Osteoblast (primary cell): ENCODE measurements around the gene PCYOX1L. TPM values are rescaled to one million over a fixed set of nuclear protein-coding genes. Genes with fewer than 3 reads are reported as not detected.

ENCODE experiments used
- DNase-seq: peaks from one replicate; pipeline ENCODE4 v3.0.0; 2011; ENCODE audit warnings: low spot score, mixed read lengths; ENCODE audit not compliant: insufficient read length; ENCODE audit errors: missing footprints
- H2AFZ ChIP-seq: 2 replicates; pipeline ENCODE4 v1.6.0; 2011; ENCODE audit warnings: mild to moderate bottlenecking, low read length
- H3K27ac ChIP-seq: 2 replicates; pipeline ENCODE4 v1.5.1; 2011; ENCODE audit warnings: mild to moderate bottlenecking, low read depth, low read length, moderate library complexity
- H3K27me3 ChIP-seq: 2 replicates; pipeline ENCODE4 v1.6.0; 2012; ENCODE audit warnings: mild to moderate bottlenecking, control low read depth, inconsistent platforms, low read length, moderate library complexity; ENCODE audit not compliant: insufficient read depth
- H3K36me3 ChIP-seq: 2 replicates; pipeline ENCODE4 v1.5.1; 2011; ENCODE audit warnings: mild to moderate bottlenecking, low read length, control low read depth, moderate library complexity; ENCODE audit not compliant: insufficient read depth
- H3K4me1 ChIP-seq: 2 replicates; pipeline ENCODE4 v1.5.1; 2011; ENCODE audit warnings: mild to moderate bottlenecking, low read length, control low read depth, moderate library complexity; ENCODE audit not compliant: insufficient read depth
- H3K4me2 ChIP-seq: 2 replicates; pipeline ENCODE4 v1.6.0; 2011; ENCODE audit warnings: mild to moderate bottlenecking, low read length; ENCODE audit not compliant: insufficient read depth
- H3K4me3 ChIP-seq: fragments of 200-600 bp; sonication (generic); 3 replicates; pipeline ENCODE4 v1.5.1; 2012; ENCODE audit warnings: mild to moderate bottlenecking, low read length, inconsistent platforms; ENCODE audit not compliant: insufficient read depth
- H3K79me2 ChIP-seq: 2 replicates; pipeline ENCODE4 v1.6.0; 2012; ENCODE audit warnings: mild to moderate bottlenecking, low read length, control low read depth, inconsistent platforms; ENCODE audit not compliant: insufficient read depth
- H3K9me3 ChIP-seq: 2 replicates; pipeline ENCODE4 v1.5.1; 2011; ENCODE audit warnings: low read depth, low read length, control low read depth
- H4K20me1 ChIP-seq: 2 replicates; pipeline ENCODE4 v1.6.0; 2012; ENCODE audit warnings: mild to moderate bottlenecking, low read length, control low read depth; ENCODE audit not compliant: insufficient read depth
- total RNA-seq: library from RNA; depleted of rRNA; stranded (reverse); fragments of >200 nt; gene quantifications from 2 replicates; pipeline ENCODE4 v1.2.3, GENCODE V29; 2012
- TF ChIP-seq, protein P1 (sequence below): IDR thresholded peaks from 2 replicates; pipeline ENCODE4 v1.5.1; 2011; ENCODE audit warnings: mild to moderate bottlenecking, low read depth, low read length, moderate library complexity; ENCODE audit errors: extremely low read depth

The PCYOX1L gene
- total RNA-seq, 1 donor: 4.3 TPM

- peaks cover 59% of the 10 kb centered on the region for H3K36me3 ChIP-seq
- H3K79me2 ChIP-seq: peaks cover 31% of the 10 kb centered on the region
- TF ChIP-seq, protein P1, sequence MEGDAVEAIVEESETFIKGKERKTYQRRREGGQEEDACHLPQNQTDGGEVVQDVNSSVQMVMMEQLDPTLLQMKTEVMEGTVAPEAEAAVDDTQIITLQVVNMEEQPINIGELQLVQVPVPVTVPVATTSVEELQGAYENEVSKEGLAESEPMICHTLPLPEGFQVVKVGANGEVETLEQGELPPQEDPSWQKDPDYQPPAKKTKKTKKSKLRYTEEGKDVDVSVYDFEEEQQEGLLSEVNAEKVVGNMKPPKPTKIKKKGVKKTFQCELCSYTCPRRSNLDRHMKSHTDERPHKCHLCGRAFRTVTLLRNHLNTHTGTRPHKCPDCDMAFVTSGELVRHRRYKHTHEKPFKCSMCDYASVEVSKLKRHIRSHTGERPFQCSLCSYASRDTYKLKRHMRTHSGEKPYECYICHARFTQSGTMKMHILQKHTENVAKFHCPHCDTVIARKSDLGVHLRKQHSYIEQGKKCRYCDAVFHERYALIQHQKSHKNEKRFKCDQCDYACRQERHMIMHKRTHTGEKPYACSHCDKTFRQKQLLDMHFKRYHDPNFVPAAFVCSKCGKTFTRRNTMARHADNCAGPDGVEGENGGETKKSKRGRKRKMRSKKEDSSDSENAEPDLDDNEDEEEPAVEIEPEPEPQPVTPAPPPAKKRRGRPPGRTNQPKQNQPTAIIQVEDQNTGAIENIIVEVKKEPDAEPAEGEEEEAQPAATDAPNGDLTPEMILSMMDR: no peak
- no peaks in the 10 kb centered on the region for H3K9me3 ChIP-seq
- no peak overlapping the region for H2AFZ ChIP-seq
- H3K27me3 ChIP-seq: no peaks in the 10 kb centered on the region
- peaks cover under 1% of the 10 kb centered on the region for H3K4me1 ChIP-seq
- no peak for DNase-seq
- H4K20me1 ChIP-seq: no peaks in the 10 kb centered on the region
- no peak overlapping the region for H3K4me3 ChIP-seq
- H3K4me2 ChIP-seq: no peak overlapping the region
- no peak overlapping the region for H3K27ac ChIP-seq
These were observed 5.7 kb upstream of the PCYOX1L start for GRCh38 chr5:149352169-149352568.

DNA sequence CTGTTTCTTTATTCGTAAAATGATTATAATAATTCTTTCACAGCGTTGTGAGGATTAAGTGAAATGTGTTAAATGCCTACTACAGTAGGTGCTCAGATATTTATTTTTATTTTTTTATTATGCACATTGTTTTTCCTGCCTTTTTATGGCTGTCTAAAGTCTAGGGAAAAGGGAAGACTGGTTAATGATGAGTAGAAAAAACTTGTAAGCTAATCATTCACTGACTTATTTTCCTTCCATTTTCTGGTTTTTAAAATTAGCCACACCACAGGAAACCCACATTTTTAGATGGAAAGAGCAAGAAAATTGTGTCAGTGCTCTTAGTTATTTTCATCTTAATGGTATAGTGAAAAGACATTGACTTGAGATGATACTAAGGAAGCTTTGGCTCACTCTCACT is 3.9 kb upstream of the PCYOX1L start:
- Histone ChIP-seq H2AFZ (no peak overlapping the region), H3K4me1 (peaks cover 13% of the 10 kb centered on the region), H3K4me2 (no peak overlapping the region), H3K27me3 (no peaks in the 10 kb centered on the region), H4K20me1 (no peaks in the 10 kb centered on the region), H3K9me3 (no peaks in the 10 kb centered on the region), H3K27ac (no peak overlapping the region), H3K79me2 (peaks cover 14% of the 10 kb centered on the region), H3K4me3 (no peak overlapping the region), H3K36me3 (peaks cover 46% of the 10 kb centered on the region)
- TF ChIP-seq, protein P1: no peak
- no peak for DNase-seq

DNA sequence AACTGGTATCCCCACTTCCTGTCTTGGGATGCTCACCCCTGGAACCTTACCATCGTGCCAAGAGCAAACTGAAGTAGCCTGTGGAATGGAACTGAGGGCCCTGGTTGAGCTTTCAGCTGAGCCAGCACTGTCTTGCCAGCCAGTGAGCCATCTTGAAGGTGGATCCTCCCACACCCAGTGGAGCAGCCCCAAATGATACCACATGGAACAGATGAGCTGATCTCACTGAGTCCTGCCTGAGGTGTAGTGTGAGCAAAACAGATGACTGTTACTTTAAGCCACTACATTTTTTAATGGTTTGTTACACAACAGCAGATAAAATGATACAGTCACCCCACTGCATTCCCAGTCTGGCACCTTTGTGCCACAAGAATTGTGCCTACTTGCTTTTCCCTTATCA is 2.2 kb upstream of the PCYOX1L start:
- TF ChIP-seq, protein P1: no peak
- Histone ChIP-seq H2AFZ (no peak overlapping the region), H3K36me3 (peaks cover 28% of the 10 kb centered on the region), H3K27ac (no peak overlapping the region), H3K4me1 (peaks cover 13% of the 10 kb centered on the region), H3K79me2 (peaks cover 6% of the 10 kb centered on the region), H3K4me3 (no peak overlapping the region), H3K27me3 (no peaks in the 10 kb centered on the region), H3K4me2 (no peak overlapping the region), H3K9me3 (no peaks in the 10 kb centered on the region), H4K20me1 (no peaks in the 10 kb centered on the region)
- no peak for DNase-seq

- Histone ChIP-seq H3K4me1 (peaks cover 13% of the 10 kb centered on the region), H3K36me3 (peaks cover 22% of the 10 kb centered on the region), H3K27ac (no peak overlapping the region), H3K27me3 (no peaks in the 10 kb centered on the region), H4K20me1 (no peaks in the 10 kb centered on the region), H2AFZ (no peak overlapping the region), H3K9me3 (no peaks in the 10 kb centered on the region), H3K79me2 (peaks cover 2% of the 10 kb centered on the region), H3K4me2 (no peak overlapping the region), H3K4me3 (no peak overlapping the region)
- TF ChIP-seq, protein P1: no peak
- DNase-seq: no peak
These were observed 1.5 kb upstream of the PCYOX1L start for GRCh38 chr5:149356391-149356790.
